Common myeloid progenitor, CD34-positive (primary cell): Measurements from ENCODE around the gene TMEM141.
"Not testable (repeated sequence)": the region's sequence is repeated elsewhere in the genome, so short reads cannot be mapped to it uniquely, and the experiment has no call there.

ENCODE experiments used
- CTCF ChIA-PET: fragments of 350-600 bp; sonication (Branson Sonifier 250); formaldehyde crosslinking; loops from one replicate; lab custom pipeline; 2021; ENCODE audit warnings: antibody characterized with exemption; lab: Charles Lee
- POLR2A ChIA-PET: fragments of 350-600 bp; sonication (Branson Sonifier 250); formaldehyde crosslinking; loops from one replicate; lab custom pipeline; 2021; ENCODE audit warnings: antibody characterized with exemption; lab: Charles Lee
- DNase-seq, 3 donors: peaks; one replicate each; pipeline versions ENCODE4 v3.0.0 to v3.0.0-alpha.2; 2013
- H3K27ac ChIP-seq, 2 experiments: 1 replicate in 1 of 2; 2 replicates in 1 of 2; pipeline ENCODE4 v1.7.0; 2013; ENCODE audit warnings: inconsistent platforms in 2 of 2, low read length in 2 of 2, mild to moderate bottlenecking in 2 of 2, low read depth in 1 of 2, moderate library complexity in 1 of 2; ENCODE audit not compliant: severe bottlenecking in 2 of 2, insufficient read depth in 1 of 2, poor library complexity in 1 of 2
- H3K27me3 ChIP-seq, 5 experiments: replicated peaks in 2 of 5; 1 replicate in 3 of 5; 2 replicates in 2 of 5; pipeline versions ENCODE4 v1.6.1 to v1.7.0; 2013; ENCODE audit warnings: low read length in 4 of 5, mild to moderate bottlenecking in 2 of 5, moderate library complexity in 2 of 5, inconsistent platforms in 1 of 5; ENCODE audit not compliant: insufficient read depth in 5 of 5, control insufficient read depth in 4 of 5
- H3K36me3 ChIP-seq, 4 experiments: 1 replicate in 2 of 4; 2 replicates in 2 of 4; pipeline versions ENCODE4 v1.6.1 to v1.7.0; 2013; ENCODE audit warnings: low read length in 3 of 4, control low read depth in 1 of 4, mild to moderate bottlenecking in 1 of 4; ENCODE audit not compliant: control insufficient read depth in 4 of 4, insufficient read depth in 4 of 4
- H3K4me1 ChIP-seq, 4 experiments: 1 replicate in 3 of 4; 2 replicates in 1 of 4; pipeline versions ENCODE4 v1.6.1 to v1.7.1; 2013; ENCODE audit warnings: low read length in 3 of 4, mild to moderate bottlenecking in 3 of 4, control low read depth in 1 of 4, inconsistent platforms in 1 of 4, moderate library complexity in 1 of 4; ENCODE audit not compliant: control insufficient read depth in 4 of 4, insufficient read depth in 4 of 4; ENCODE audit errors: control extremely low read depth in 1 of 4
- H3K4me3 ChIP-seq, 7 experiments: 1 replicate in 4 of 7; 2 replicates in 3 of 7; pipeline versions ENCODE4 v1.5.1 to v1.7.0; 2013; ENCODE audit warnings: mild to moderate bottlenecking in 7 of 7, low read length in 6 of 7, moderate library complexity in 6 of 7, inconsistent platforms in 2 of 7, low read depth in 2 of 7, control low read depth in 1 of 7; ENCODE audit not compliant: insufficient read depth in 4 of 7, control insufficient read depth in 1 of 7; ENCODE audit errors: extremely low read depth in 1 of 7
- H3K9me3 ChIP-seq, 5 experiments: 1 replicate in 4 of 5; 2 replicates in 1 of 5; pipeline versions ENCODE4 v1.6.1 to v1.7.1; 2013; ENCODE audit warnings: low read length in 4 of 5, mild to moderate bottlenecking in 2 of 5, inconsistent platforms in 1 of 5, low read depth in 1 of 5, moderate library complexity in 1 of 5; ENCODE audit not compliant: control insufficient read depth in 4 of 5, insufficient read depth in 2 of 5; ENCODE audit errors: control extremely low read depth in 1 of 5
- WGBS: methylation state at CpG from one replicate; pipeline ENCODE4 v1.1.5; 2013; ENCODE audit not compliant: insufficient coverage; 5-methylcytosine and 5-hydroxymethylcytosine counted together

The TMEM141 gene

DNA sequence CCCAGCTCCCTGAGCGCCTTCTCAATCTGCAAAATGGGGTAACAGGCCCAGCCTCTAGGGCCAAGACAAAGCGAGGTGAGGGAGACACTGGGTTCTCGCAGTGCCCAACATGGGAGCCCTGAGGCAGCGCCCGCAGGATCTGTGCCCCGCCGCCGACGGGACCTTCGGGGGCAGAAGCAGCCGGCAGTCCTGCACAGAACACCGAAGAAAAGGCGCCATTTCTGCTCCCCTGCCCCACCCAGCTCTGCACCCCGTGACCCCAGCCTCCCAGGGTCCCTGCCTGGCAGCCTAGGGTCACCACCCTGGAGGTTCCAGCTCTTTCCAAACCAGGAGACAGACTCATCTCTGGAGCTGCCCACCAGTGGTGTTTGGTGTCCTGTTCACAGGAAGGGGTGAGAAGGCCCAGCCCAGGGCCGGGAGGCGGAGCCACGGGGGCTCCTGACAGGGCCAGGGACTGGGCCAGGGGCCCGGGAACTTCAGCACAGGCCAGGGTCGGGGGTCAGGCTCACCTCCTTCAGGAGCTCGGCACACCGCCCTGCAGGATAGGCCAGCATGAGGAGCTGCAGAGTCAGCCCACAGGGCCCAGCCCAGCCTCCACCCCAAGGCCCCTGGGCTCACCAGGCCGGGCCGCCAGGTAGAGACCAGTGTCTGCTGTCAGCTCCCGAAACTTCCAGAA is 36.4 kb upstream of the TMEM141 start:
- Histone ChIP-seq H3K4me1 (peaks cover 0 to 23% (median 10%) of the 10 kb centered on the region in 4 experiments), H3K36me3 (no peaks in the 10 kb centered on the region), H3K27me3 (no peaks in the 10 kb centered on the region), H3K9me3 (peaks cover 1 to 26% (median 3%) of the 10 kb centered on the region in 5 experiments), H3K27ac (no peak overlapping the region), H3K4me3 (no peak overlapping the region)
- DNase-seq = no peak
- CTCF ChIA-PET = interaction anchor here (0.9 to 3.2 kb wide), 8 partner anchors 9 to 31 kb away, joined by 3 to 11 read pairs (median 4); no protein-coding TSS in a partner anchor
- POLR2A ChIA-PET = interaction anchor here (1.0 kb wide), 1 partner anchor 26 kb away, joined by 6 read pairs; no protein-coding TSS in a partner anchor
- whole genome bisulfite sequencing = 92% methylated on average over 20 of the region's 24 CpGs

DNA sequence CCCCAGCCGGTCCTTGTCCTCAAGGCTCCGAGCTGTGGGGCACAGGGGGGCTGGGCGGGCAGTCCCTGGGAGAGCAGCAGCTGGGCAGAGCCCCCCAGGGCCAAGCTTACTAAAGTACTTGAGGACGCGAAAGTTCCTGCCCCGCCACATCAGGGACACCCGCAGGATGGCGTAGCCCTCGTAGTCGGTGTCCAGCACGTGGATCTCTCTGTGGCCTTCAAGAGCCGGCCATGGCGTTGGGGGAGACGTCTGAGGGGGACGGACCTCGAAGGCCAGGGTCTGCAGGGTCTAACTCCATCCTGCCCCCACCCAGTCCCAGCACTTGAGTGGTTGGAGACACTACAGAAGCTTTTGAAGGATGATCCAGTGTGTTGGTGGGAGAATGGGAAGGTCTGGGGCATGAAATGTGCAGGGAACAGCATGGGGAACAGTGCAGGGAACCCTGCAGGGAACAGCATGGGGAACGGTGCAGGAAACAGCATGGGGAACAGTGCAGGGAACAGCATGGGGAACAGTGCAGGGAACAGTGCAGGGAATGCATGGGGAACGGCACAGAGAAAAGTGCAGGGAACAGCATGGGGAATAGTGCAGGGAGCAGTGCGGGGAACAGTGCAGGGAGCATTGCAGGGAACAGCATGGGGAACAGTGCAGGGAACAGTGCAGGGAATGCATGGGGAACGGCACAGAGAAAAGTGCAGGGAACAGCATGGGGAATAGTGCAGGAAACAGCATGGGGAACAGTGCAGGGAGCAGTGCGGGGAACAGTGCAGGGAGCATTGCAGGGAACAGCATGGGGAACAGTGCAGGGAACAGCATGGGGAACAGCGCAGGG is 35.6 kb upstream of the TMEM141 start:
- DNase-seq, H3K27me3 ChIP-seq, POLR2A ChIA-PET, H3K27ac ChIP-seq, H3K4me3 ChIP-seq, H3K36me3 ChIP-seq: not testable (repeated sequence)
- Histone ChIP-seq H3K4me1 (peaks cover 0 to 18% (median 8%) of the 10 kb centered on the region in 4 experiments), H3K9me3 (peaks cover 1 to 26% (median 3%) of the 10 kb centered on the region in 5 experiments)
- CTCF ChIA-PET = interaction anchor here (0.9 to 3.2 kb wide), 7 partner anchors 8 to 30 kb away, joined by 3 to 11 read pairs (median 3); no protein-coding TSS in a partner anchor
- WGBS = 98% methylated on average over 22 of the region's 22 CpGs

DNA sequence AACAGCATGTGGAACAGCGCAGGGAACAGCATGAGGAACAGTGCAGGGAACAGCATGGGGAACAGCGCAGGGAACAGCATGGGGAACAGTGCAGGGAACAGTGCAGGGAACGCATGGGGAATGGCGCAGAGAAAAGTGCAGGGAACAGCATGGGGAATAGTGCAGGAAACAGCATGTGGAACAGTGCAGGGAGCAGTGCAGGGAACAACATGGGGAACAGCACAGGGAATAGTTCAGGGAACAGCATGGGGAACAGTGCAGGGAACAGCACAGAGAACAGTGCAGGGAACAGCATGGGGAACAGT is 35.1 kb upstream of the TMEM141 start:
- Histone ChIP-seq H3K4me3 (no peak overlapping the region), H3K4me1 (peaks cover 0 to 17% (median 8%) of the 10 kb centered on the region in 4 experiments), H3K27me3 (no peaks in the 10 kb centered on the region), H3K27ac (no peak overlapping the region), H3K9me3 (peaks cover 1 to 25% (median 3%) of the 10 kb centered on the region in 5 experiments), H3K36me3 (no peaks in the 10 kb centered on the region)
- no peak for DNase-seq
- ChIA-PET POLR2A (no interaction called here), CTCF (interaction anchor here (0.9 to 3.2 kb wide), 3 partner anchors 10 to 27 kb away, joined by 3 to 11 read pairs (median 4); no protein-coding TSS in a partner anchor)
- WGBS = 100% methylated on average over 4 of the region's 4 CpGs

DNA sequence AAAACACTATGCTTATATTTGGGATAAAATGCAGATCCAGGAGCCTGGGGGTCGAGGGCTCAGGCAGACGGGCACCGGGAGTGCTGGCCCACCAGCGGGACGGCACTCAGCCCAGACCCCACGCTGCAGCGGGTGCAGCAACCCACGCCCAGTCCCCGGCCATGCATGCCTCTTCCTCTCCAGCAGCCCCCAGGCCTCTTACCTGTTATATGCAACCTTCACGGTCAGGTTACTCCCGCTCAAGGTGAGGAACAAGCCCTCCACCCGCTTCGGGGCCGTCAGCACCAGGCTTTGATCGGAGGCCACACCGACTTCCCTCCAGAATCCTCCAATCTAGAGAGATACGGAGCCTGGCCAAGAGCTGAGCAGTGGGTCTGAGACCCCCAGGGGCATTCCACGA is 34.3 kb upstream of the TMEM141 start:
- Histone ChIP-seq H3K4me1 (peaks cover 0 to 17% (median 8%) of the 10 kb centered on the region in 4 experiments), H3K36me3 (no peaks in the 10 kb centered on the region), H3K4me3 (no peak overlapping the region), H3K27ac (no peak overlapping the region), H3K27me3 (no peaks in the 10 kb centered on the region), H3K9me3 (peaks cover 0 to 17% (median 2%) of the 10 kb centered on the region in 5 experiments)
- CTCF ChIA-PET = interaction anchor here (0.9 to 3.2 kb wide), 7 partner anchors 11 to 127 kb away, joined by 3 to 11 read pairs (median 4); no protein-coding TSS in a partner anchor
- DNase-seq = no peak
- POLR2A ChIA-PET = no interaction called here
- WGBS = 95% methylated on average over 18 of the region's 18 CpGs

- no peak for DNase-seq
- Histone ChIP-seq H3K4me1 (peaks cover 0 to 17% (median 8%) of the 10 kb centered on the region in 4 experiments), H3K4me3 (no peak overlapping the region), H3K9me3 (peaks cover 0 to 15% (median 1%) of the 10 kb centered on the region in 5 experiments), H3K36me3 (no peaks in the 10 kb centered on the region), H3K27me3 (no peaks in the 10 kb centered on the region), H3K27ac (no peak overlapping the region)
- POLR2A ChIA-PET = no interaction called here
- 93% methylated on average over 19 of the region's 20 CpGs for WGBS
- CTCF ChIA-PET = interaction anchor here (0.7 to 1.9 kb wide), 7 partner anchors 10 to 128 kb away, joined by 3 to 12 read pairs (median 4); no protein-coding TSS in a partner anchor
Observed at GRCh38 chr9:136757328-136757727, 33.8 kb upstream of the TMEM141 start.

GRCh38 chr9:136757751-136758140 is 33.4 kb upstream of the TMEM141 start:
- DNase-seq = no peak
- POLR2A ChIA-PET = no interaction called here
- H3K9me3 ChIP-seq = peaks cover 0 to 15% (median 0%) of the 10 kb centered on the region in 5 experiments
- WGBS = 91% methylated on average over 20 of the region's 20 CpGs
- CTCF ChIA-PET = interaction anchor here (0.7 to 4.7 kb wide), 8 partner anchors 8 to 128 kb away, joined by 3 to 22 read pairs (median 4); no protein-coding TSS in a partner anchor
- H3K27ac ChIP-seq = no peak overlapping the region
- H3K36me3 ChIP-seq = no peaks in the 10 kb centered on the region
- H3K27me3 ChIP-seq = no peaks in the 10 kb centered on the region
- no peak overlapping the region for H3K4me3 ChIP-seq
- peaks cover 0 to 17% (median 8%) of the 10 kb centered on the region in 4 experiments for H3K4me1 ChIP-seq
